GM18498 (cell line): ENCODE measurements around the gene HSPB8.
"Not testable (repeated sequence)": the region's sequence is repeated elsewhere in the genome, so short reads cannot be mapped to it uniquely, and the experiment has no call there.

ENCODE experiments used
- ATAC-seq: cut with Tn5 transposase; IDR thresholded peaks from one replicate; pipeline ENCODE4 v1.9.1; 2021; ENCODE audit warnings: mild to moderate bottlenecking, moderate library complexity; ENCODE audit not compliant: unreplicated experiment

Gene HSPB8

DNA sequence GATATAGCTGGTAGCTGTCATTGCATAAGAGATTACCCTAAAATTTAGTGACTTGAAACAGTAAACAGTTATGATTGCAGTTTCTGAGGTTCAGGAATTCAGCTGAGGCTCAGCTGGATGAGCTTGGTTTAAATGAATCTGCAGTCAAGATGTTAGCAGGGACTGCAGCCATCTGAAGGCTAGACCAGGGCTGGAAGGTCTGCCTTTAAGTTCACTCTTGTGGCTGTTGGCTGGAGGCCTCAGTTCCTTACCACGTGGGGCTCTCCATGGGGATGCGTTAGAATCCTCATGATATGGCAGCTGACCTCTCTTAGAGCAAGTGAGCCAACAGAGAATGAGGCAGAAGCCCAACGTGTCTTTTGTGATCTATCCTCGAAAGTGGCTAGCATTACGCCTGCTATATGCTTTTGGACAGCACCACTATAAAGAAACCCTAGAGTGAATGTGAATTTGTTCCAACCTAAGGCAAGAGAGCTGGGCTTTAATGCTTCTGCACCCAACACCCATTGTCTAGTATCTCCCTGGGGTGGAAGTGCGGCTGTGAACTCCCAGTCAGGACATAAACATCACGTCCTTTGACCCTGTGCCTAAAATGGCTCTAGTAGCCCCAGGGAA, 26.0 kb downstream of the HSPB8 start:
- no peak for ATAC-seq

DNA sequence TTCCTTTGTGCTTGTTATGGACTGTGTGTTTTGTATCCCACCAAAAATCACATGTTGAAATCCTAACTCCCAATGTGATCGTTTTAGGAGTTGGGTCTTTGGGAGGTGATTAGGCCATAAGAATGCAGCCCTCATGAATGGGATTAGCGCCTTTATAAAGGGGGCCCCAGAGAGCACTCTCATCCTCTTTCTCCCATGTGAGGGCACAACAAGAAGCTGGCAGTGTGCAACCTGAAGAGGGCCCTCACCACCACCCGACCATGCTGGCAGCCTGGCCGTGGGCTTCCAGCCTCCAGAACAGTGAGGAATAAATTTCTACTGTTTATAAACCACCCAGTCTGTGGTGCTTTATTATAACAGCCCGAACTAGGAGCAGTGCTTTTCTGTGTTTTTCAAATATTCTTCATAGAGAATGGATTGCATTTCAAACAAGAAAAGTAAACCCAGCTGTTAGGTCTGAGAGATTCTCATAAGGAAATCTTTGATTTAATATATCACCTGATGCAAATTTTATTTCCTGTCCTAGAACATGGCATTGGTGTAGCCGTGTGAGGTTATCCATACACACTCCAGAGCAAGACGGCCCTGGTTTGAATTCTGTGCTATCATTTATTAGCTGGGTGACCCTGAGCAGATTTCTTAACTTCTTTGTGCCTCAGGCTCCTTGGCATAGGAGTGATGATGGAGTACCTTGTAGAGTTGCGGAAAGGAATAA, 27.8 kb downstream of the HSPB8 start:
- ATAC-seq: no peak

DNA sequence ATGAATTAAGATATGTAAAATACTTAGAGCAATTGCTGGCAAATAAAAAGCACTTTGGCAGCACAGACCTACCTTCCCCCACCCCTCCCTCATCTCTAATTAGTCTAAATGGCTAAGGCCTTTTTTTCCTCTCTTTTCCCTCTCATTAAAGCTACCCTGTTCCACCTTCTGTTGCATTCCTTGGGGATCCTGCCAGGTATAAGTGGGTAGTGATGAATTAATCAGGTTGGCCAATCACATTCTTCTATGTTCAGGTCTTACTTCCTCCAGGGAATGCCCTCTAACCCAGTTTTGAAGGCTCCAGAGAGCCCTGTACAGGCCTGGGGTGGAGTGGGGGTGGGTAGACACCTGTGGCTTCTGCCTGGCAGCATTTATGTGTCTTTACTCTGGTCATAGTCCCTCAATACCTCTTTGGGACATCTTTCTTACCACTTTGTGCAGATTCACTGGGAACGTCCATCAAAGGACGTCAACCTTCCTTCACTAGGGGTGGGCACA, 28.4 kb downstream of the HSPB8 start:
- no peak for ATAC-seq

DNA sequence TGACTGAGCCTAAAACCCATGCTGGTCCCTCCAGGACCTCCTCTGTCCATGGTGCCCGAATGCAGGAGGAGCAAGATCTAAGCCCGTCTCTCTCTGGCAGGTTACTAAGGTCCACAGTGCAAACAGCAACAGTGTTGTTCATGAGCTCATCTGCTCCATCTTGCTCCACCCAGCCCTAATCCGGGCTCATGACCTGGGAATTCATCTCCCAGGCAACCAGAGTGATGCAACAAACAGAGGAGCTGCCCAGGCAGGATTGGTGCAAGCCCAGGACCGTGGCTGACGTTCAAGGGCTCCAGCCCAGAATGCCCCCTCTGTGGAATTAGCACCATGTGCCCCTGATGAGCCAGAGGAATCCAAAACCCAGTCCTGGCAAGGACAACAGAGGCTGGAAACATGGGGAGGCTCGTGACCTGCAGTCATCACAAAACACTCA, 29.9 kb downstream of the HSPB8 start:
- no peak for ATAC-seq

DNA sequence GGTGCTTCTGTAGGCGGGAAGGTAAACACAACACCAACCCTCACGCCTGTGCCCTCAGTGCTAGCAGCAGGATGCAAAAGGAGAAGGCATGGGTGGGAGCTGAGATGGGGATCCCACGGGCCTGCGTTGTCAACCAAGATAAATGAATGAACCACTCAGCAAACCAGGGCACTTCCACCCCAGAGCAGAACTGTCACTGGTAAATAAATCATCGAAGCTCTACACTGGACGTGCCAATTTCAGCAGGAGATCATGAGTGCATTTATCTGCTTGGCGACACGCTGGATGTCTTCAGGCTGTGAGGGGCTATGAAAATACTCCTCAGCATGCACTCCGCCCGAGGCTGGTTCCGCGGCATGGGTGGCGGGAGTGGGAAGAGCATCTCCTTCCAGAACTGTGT, 33.2 kb downstream of the HSPB8 start:
- no peak for ATAC-seq

DNA sequence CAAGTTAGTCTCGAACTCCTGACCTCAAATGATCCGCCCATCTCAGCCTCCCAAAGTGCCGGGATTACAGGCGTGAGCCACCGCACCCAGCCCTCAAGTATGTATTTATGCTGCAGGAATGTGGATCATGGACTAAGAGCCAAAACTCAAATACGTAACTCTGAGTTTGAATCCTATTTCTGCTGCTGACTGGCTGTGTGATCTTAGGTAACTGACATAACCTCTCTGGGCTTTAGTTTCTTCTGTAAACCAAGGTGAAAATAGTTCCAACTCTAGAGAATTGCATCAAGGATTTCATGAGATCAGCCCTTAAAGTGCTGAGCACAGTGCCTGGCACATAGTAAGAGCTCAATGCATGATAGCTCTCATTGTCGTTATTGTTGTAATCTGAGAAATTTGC, 37.4 kb downstream of the HSPB8 start:
- no peak for ATAC-seq

DNA sequence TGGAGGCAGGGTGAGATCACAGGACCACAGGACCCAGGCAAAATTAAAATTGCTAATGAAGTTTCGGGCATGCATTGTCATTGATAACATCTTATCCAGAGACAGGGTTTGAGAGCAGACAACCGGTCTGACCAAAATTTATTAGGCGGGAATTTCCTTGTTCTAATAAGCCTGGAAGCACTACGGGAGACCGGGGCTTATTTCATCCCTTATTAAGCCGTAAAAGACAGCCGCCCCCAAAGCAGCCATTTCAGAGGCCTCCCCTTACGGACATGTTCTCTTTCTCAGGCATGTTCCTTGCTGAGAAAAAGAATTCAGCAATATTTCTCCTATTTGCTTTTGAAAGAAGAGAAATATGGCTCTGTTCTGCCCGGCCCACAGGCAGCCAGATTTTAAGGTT, 40.1 kb downstream of the HSPB8 start:
- not testable (repeated sequence) for ATAC-seq

DNA sequence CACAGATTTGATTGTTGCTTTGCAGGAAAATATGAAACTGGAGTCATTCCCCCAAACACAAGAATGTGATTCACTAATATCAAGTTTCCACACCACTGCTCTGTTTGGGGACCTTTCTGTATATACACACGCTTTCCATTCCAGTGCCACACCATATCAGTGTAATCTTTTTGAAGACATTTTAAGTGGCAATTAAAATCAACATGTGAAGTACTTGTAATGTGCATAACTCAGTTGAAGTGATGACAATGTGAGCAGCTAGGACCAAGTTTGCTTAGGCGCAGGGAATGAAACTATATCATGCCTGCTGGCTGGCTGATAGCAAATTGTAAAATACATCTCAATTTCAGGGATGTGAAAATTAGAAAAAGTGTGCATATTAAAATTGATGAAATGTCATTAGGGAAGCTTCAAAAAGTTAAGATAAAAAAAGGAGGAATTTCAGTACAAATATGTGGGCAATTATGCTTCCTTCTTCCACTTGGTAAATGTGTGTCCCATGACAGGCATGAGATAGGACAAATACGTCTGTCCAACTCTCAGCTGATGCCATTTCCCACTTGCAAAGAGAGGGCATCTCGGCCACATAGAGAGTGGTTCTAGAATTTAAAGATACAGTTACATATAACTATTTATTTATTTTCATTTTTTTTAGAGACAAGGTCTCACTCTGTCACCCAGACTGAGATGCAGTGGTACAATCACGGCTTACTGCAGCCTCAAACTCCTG, 43.7 kb downstream of the HSPB8 start:
- no peak for ATAC-seq

DNA sequence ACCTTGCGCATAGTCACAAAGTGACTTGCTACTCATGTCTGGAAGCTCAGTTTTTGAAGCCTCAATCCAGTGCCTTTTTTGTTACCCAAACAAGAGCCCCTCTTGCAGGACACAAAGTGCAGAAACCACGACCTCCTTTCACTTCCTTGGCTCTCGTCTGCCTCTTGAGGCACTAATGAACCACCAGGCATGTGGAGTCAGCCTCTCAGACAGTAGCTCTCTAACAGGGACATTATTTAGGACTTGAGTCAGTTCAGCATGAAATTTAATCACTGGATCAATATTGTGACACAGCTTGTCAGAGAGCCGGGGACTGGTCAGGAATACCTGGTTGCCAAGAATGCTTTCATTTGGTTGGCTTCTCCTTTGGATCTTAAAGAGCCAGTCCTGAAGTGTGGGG, 46.7 kb downstream of the HSPB8 start:
- no peak for ATAC-seq

DNA sequence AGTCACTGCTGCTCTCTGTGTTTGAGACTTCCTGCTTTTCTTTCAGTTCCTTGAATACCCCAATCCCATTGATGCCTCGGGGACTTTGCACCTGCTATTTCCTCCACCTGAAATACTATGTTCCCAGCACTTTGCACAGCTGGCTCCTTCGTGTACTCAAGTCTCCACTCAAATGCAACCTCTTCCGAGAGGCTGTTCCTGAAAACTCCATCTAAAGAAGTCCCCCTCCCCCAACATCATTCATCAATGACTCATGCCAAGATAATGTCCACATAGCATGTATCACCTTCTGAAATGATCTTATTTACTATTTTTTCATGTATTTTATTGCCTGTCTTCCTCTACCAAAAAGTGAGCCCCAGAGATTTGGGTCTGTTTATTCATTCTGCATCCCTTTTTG, 48.6 kb downstream of the HSPB8 start:
- no peak for ATAC-seq

DNA sequence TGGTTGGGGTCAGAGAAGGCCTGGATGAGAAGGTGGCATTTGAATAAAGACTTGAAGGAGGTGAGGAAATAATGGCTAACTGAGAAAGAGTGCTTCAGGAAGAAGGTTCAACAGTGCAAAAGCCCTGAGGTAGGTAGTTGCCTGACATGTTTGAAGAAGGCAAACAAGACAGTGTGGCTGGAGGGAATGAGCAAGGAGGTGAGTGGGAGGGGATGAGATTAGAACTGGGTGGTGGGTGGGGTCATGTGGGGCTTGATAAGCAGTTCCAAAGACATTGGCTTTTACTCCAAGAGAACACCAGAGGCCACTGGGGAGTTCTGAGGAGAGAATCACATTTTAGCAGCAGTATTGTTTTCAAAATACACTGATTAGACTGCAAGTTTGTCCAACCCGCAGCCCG, 50.5 kb downstream of the HSPB8 start:
- no peak for ATAC-seq

DNA sequence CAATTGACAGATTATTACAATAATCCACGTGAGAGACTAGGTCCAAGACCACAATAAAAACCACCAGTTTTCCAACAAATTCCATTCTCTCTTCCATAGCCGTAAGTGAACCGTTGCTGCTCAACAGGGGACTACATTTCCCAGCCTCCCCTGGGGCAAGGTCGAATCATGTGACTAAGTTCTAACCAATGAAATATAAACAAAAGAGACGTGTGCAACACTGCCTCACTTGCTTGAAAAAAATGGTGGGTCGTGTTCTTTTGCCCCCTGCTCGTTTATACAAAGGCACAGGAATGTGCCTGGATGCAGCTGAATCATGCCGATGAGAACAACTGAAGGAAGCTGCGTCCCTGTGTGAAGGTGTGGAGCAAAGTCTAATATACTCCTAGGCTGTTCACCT, 51.1 kb downstream of the HSPB8 start:
- no peak for ATAC-seq

DNA sequence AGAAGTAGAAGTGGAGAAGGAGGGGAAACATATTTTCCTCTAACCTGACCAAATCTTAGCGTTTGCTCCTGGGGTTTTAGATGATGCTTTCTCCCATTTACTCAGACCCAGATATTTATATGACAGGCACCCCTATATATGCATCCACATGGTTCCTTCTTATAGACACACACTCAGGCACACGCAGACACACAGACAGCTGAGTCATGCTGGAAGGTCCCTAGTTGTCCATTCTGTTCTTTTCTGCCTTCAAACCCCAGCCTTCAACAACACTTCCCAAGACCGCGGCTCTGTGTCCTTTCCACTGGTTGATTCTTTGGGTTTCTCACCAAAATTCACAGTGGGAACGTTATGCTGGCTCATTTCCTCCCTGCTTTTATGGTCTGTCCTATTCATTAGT, 52.1 kb downstream of the HSPB8 start:
- no peak for ATAC-seq

DNA sequence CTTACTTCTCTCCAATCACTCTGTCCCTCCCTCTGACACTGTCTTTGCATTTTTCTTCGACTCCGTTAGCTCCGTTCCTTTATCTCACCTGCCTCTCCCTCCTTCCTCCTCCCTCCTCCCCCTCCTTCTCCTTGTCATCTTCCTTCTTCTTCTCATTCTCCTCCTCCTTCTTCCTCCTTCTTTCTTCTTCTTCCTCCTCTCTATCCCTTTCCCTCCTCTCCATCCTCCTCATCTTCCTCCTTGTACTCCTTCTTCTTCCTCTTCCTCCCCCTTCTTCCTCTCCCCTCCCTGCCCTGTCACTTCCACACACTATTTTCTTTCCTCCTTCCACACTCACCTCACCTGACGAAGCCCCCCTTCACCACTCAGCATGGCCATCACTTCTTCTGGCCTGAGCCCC, 53.0 kb downstream of the HSPB8 start:
- ATAC-seq: no peak

DNA sequence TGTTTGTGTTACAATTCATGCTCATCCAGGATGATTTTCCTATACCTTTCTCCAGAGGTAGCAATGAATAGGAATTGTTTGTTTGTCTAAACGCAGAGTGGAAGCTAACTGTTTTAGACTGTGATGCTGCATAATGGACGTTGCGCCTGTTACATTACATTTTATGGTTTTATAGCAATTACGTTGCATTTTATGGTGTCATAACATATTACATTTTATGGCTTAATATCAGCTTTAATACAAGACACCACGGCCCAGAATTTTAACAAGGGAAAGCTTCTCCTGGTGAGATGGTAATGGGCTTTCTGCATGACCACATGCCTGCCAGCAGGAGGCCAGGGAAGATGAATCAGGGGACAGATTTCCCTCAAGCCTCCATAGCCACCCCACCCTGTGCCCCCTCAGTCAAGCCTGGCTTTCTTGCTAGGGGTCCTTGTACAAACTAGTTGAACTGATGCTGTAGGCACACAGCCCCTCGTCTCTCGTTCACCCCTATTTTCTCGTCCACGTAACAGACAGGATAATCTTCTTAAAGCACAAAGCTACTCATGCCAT, 56.5 kb downstream of the HSPB8 start:
- ATAC-seq: no peak

DNA sequence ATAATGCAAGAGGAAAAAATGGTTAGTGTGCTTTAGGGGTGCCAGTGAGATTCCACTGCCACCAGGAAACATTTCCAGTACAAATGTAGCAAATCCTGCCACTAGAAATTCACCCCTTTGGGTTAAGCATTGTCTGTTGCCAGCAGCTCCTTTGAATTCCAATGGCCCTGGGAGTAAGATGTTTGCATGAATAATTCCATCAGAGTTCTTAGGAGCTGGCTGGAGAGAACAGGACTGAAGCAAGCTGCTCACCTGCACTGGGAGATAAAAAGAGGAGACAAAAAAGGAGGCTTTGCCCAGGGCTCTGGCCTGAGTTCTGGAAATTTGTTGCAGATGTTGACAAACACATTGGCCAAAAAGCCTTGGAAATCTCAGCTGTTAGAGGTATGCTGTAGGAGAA, 57.6 kb downstream of the HSPB8 start:
- ATAC-seq: no peak

DNA sequence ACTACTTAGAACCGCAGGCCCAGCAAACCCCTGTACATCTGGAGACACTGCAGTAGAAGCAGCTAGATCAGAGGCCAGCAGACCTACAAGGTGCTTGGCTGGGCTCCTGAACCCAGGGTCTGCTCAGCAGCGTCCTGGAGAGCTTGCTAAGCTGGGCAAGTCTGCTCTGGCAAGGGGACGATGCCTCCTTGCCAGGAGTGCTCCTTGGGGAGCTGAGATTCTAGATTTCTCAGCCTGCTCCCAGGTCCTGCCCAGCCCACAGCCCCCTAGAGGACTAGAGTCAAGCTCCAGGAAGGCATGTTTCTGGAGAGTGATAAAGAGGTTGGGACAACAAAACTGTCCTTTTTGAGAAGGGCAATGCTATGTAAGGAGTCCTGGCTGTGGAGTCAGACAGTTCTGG, 60.3 kb downstream of the HSPB8 start:
- no peak for ATAC-seq

DNA sequence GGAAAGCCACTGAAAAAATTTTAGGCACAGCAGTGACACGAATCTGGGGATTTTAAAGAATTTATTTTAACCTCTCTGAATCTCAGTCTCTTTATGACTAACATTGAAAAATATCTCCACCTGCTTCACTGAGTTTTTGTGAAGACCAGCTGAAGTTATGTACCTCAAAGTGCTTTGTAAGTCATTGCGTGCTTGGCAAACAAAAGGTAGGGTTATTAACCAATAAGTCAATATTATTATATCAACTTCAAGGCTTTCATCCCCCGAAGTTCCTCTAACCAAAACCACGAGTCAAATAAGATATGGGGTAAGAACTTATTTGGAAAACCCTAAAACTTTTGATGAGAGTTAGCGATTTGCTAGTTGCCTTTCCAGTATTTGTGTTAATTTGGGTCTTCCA, 62.3 kb downstream of the HSPB8 start:
- ATAC-seq: no peak

DNA sequence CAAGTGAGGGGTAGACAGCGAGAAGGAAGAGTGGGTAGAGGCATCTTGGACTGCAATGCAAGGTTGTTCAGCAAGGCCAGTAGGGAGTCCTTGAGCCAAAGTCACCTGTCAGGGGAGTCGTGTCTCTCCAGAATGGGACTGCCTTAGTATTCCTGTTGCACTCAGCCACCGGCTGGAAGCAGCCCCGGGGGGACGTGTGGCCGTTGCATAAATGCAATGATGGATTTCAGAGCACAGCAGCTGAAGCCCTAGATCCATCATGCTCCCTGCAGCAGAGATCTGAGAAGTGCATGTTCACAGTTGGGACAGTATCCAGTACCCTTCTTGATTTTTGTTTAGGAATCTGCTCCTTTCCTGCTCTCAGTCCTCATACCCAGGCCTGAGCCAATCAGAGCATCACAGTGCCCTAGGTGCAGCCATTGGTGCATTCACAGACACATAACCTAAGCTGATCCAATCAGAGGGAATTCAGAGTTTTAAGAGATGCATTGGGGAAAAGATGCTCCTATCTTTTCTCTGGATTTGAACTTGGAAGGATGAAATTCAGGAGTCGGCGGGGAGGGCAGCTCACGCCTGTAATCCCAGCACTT, 62.9 kb downstream of the HSPB8 start:
- no peak for ATAC-seq
